Measurements from ENCODE around the gene GCC2. TPM values are rescaled to one million over a fixed set of nuclear protein-coding genes. Genes with fewer than 3 reads are reported as not detected.
"Not testable (repeated sequence)": the region's sequence is repeated elsewhere in the genome, so short reads cannot be mapped to it uniquely, and the experiment has no call there.

GCC2 gene

DNA sequence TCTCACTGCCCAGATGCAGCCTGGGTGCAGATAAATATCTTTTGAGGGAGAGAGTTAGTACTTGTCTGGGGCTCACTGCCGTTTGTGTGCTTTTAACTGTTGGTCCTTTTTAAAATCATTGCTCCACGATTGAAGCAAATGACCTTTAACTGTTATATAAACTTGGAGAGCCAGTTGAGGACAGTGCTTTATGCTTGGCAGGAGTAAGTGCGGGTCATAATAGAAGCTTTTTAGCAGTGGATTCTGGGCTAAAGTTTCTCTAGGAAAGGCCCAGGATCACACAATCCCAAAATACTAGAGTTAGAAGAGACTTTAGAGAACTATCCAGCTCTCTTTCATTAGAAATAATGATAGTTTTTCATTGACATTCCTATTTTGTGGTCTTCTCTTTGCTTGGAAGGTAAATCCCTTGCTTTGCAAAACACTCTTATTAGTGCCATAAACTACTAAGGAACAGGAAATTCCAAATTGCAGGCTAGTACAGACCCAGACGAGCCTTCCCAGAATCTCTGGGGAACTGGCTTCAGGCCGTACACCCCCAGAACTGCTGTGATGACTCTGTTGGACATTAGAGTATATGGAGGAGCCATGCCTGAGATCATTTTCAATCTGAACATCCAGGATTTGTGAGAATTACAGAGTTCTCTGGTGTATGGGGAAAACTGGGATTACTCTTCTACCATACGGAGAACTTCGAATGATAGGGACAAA is 104.4 kb downstream of the GCC2 start:
- Histone ChIP-seq H3K9me3 (replicated peaks; ENCODE audit: low read length) (no peaks in the 10 kb centered on the region), H3K4me1 (ENCODE audit: control insufficient read depth, insufficient read depth, low read length) (peaks cover 15% of the 10 kb centered on the region), H3K4me3 (ENCODE audit: low read length) (no peak overlapping the region), H3K27me3 (ENCODE audit: control insufficient read depth, insufficient read depth, low read length) (no peaks in the 10 kb centered on the region), H3K9ac (ENCODE audit: low read depth, low read length) (no peak overlapping the region), H3K4me2 (ENCODE audit: low read length) (no peak overlapping the region), H3K36me3 (ENCODE audit: insufficient read depth, low read length) (no peaks in the 10 kb centered on the region)

- peaks cover 9% of the 10 kb centered on the region for H3K4me1 ChIP-seq (ENCODE audit: control insufficient read depth, insufficient read depth, low read length)
- no peak overlapping the region for H3K9ac ChIP-seq (ENCODE audit: low read depth, low read length)
- no peak overlapping the region for H3K4me2 ChIP-seq (ENCODE audit: low read length)
- no peaks in the 10 kb centered on the region for H3K9me3 ChIP-seq (replicated peaks; ENCODE audit: low read length)
- no peaks in the 10 kb centered on the region for H3K36me3 ChIP-seq (ENCODE audit: insufficient read depth, low read length)
- H3K27me3 ChIP-seq (ENCODE audit: control insufficient read depth, insufficient read depth, low read length): no peaks in the 10 kb centered on the region
- H3K4me3 ChIP-seq (ENCODE audit: low read length): no peak overlapping the region
Observed at GRCh38 chr2:108554528-108554927, 105.5 kb downstream of the GCC2 start.

DNA sequence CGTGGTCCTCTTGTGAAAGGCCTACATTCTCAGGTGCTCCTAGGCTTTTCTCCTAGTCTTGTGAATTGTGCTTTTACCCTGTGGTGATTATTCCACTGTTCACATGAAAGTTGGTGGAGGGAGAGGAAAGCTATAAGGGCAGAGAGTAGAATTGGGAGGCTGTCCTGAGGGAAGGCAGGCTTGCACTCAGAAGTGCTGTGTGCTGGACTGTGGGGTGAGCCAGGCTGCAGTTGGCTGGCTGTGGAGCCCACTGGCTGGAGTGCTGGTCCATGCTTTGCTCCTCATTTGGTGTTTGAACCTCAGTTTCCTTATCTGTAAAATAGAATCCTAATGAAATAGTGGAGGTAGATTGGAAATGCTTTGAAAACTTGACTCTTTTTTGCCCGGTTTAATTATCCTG is 106.6 kb downstream of the GCC2 start:
- Histone ChIP-seq H3K4me3 (ENCODE audit: low read length) (no peak overlapping the region), H3K36me3 (ENCODE audit: insufficient read depth, low read length) (no peaks in the 10 kb centered on the region), H3K27me3 (ENCODE audit: control insufficient read depth, insufficient read depth, low read length) (no peaks in the 10 kb centered on the region)

DNA sequence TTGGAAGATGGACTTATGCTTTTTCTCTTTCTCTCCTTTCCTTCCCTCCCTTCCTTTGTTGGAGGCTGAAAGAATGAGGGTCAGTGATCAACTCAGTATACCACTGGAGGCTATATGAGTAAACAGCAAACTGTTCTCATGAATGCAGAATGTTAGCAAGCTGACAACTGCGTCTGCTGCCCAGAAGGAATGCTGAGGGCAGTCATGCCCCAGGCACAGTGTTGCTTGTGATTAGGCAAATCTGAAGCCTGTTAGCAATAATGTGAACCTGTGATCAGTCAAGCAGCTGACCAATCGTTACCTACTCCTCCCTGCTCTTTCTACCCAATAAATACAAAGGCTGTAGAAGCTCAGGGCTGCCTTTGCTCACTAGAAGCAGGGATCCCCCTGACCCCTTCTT is 107.6 kb downstream of the GCC2 start:
- not testable (repeated sequence) for H3K4me3 ChIP-seq (ENCODE audit: low read length); H3K36me3 ChIP-seq (ENCODE audit: insufficient read depth, low read length); H3K9me3 ChIP-seq (replicated peaks; ENCODE audit: low read length)

More for the DNA sequence above, 106.6 kb downstream of the GCC2 start:
- no peak overlapping the region for H3K4me2 ChIP-seq (ENCODE audit: low read length)
- H3K9ac ChIP-seq (ENCODE audit: low read depth, low read length): no peak overlapping the region
- peaks cover 9% of the 10 kb centered on the region for H3K4me1 ChIP-seq (ENCODE audit: control insufficient read depth, insufficient read depth, low read length)
- H3K9me3 ChIP-seq (replicated peaks; ENCODE audit: low read length): no peaks in the 10 kb centered on the region

More for the DNA sequence above, 107.6 kb downstream of the GCC2 start:
- not testable (repeated sequence) for H3K4me1 ChIP-seq (ENCODE audit: control insufficient read depth, insufficient read depth, low read length); H3K27me3 ChIP-seq (ENCODE audit: control insufficient read depth, insufficient read depth, low read length); H3K9ac ChIP-seq (ENCODE audit: low read depth, low read length); H3K4me2 ChIP-seq (ENCODE audit: low read length)

Small RNAs within 50 kb of the gene (small RNA-seq; reads per million reads assigned to genes)
- gene SMIM12P1: not detected

Data from skeletal muscle satellite cell (primary cell).